Germinal center (tissue), 1 donor: ENCODE data around the gene NUDT3.

ENCODE experiments used
- DNase-seq: peaks from one replicate; pipeline ENCODE4 v3.0.0; 2012; ENCODE audit warnings: mixed read lengths, low spot score

NUDT3 gene

DNA sequence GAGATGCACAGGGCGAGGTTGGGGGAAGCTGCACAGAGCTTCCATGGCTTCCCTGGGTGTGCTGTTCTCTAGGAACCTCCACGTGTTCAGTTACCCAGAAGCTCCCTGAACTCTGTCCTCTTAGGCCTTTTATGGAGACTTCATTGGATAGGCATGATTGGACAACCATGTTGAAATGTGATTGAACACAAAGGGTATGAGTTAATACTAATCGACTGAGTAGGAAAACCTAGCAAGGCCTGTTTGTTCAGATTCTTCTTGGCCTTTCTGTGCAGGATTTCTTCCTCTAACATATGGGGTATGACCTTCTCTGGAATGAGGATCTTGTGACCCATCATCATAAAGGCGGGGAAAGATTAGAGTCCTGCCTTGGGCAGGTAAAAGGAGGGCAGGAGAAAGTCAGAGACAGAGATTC, 73.0 kb downstream of the NUDT3 start:
- DNase-seq, result no peak

DNA sequence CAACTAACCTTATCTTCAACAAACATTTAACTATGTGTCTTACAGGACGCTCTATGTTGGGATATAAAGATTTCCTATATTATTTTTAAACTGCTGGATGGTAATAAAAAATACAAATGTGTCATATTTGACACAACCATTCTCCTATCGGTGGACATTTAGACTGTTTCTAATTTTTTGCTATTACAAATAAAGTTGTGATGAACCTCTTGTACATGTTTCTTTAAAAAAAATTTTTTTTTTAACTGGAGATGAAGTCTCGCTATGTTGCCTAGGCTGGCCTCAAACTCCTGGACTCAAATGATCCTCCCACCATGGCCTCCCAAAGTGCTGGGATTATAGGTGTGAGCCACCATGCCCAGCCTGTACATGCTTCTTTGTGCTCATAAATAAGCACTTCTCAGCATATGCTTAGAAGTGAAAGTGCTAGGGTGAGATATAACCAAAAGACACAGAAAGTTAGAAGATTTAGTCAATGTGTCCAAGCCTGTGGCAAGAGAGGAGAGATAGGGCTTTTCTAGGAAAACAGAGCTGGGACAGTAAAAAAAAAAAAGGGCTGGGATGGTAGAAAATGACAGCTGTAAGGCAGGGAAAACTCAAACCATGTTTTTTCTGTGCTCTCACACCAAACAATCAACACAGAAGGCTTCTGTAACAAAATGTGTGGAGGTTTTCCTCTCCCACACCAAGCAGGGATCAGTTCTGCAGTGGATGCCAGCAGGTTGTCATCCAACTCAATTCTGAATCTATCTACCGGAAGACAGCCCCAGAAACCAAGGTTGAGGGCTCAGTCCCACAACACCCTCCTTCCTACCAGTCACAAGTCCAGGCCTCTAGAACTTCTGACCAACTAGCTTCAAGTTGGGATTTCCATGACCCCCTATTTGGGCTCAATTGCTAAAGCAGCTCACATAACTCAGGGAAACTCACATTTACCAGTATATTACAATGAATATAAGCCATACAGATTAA, 73.7 kb downstream of the NUDT3 start:
- DNase-seq, result no peak

- peak; percentile 55 for DNase-seq
Measured at GRCh38 chr6:34317882-34318498, 74.5 kb downstream of the NUDT3 start.

DNA sequence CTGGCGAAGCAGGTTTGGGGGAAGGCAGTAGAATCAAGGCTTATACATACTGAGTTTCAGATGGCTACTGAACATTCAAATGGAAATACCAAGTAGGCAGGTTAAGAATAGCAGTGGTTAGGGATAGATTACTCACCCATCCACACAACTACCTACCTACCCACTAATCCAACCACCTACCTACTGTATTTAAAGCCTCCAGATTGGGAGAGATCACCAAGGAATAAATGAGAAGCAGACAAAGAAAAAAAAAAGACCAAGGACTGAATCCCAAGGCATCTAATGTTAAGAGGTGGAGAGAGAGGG, 75.3 kb downstream of the NUDT3 start:
- no peak for DNase-seq

DNA sequence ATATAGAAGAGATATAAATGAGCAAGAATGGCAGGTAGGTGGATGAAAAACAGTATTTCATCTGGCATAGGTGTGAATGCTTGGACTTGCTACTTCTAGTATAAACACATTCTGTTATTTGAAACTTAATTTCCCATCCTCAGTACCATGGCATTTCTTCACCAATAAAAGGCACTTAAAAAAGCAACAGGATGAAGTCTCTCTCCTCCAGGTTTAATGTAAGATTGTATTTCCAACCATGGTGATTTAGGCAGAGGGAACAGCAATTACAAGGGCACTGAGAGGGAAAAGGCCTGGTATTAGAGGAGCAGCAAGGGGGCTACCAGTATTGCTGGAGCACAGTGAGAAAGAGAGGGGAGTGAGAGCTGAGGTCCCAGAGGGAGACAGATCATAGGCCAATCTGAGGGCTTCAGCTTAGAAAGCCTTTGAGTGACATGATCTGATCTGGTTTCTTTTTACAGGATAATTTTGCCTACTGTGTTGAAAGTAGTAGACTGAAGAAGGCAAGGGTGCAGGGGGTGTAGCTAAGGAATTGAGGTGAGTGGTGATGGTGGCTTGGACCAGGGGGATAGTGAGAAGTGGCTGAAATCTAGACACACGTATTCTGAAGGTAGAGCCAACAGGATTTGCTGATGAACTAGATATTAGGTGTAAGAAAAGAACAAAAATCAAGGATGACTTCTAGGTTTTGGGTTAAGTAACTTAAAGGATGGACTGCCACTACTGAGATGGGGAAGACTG, 75.9 kb downstream of the NUDT3 start:
- no peak for DNase-seq

- DNase-seq, result peak; percentile 59
Measured at GRCh38 chr6:34315780-34316179, 76.7 kb downstream of the NUDT3 start.

DNA sequence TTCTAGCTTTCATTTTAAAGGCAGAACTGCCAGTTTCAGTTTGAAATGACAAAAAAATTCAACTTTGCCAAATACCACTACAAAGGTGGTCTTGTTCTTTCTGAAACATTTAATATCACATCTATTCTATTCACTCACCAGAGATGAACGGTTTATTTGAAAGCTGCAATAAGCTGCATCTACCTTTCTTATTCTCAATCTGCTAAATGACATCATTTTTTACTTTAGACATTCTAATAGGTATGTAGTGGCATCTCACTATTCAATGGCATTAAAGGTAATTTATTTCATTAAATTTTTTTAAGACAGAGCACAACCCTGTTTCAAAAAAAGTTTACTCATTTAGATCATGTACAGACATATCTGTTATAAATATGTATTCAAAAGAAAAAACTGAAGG, 77.2 kb downstream of the NUDT3 start:
- DNase-seq, result no peak

GRCh38 chr6:34312259-34312658, 80.2 kb downstream of the NUDT3 start:
- no peak for DNase-seq

DNA sequence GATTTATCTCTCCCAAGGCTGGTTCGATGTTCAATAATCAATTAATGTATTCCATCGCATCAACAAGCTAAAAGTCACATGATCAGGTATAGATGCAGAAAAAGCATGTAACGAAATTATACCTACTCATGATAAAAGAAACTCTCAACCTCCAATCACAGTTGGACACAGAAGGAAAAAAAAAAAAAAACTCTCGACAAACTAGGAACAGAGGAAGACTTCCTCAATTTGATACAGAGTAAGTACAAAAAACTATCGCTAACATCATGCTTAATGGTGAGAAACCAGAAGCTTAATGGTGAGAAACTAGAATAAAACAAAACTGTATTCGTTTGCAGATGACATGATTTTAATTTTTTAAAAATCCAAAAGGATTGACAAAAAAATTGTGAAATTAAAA, 81.7 kb downstream of the NUDT3 start:
- no peak for DNase-seq

DNA sequence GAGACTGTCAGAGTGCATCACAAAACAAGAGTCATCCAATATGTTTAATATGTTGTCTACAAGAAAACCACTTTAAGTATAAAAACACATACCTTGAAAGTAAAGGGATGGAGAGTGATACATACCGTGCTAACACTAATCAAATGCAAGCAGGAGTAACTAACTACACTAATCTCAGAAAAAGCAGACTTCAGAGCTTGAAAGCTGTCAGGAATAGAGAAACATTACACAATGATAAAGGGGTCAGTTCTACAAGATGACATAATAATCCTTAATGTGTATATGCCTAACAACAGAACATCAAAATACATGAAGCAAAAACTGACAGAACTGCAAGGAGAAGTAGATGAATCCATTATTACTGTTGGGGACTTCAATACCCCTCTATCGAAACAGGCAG, 84.0 kb downstream of the NUDT3 start:
- no peak for DNase-seq

GRCh38 chr6:34305982-34306708, 86.3 kb downstream of the NUDT3 start:
- DNase-seq, result no peak

DNA sequence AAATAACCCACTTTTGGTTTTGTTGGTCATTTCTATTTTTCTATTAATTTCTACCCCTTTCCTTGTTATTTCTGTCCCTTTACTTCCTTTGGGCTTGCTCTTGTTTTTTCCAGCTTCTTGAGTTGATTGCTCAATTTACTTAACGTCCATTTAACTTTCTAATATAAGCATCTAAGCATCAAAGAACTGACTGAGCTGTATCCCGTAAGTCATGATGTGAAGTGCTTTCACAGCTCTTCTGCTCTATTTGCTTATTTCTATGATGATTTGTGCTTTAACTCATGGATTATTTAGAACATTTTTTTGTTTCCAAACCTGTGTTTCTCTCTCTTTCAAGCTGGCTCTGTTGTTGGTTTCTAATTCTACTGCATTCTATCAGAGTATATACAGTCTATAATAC, 87.0 kb downstream of the NUDT3 start:
- DNase-seq, result no peak

DNA sequence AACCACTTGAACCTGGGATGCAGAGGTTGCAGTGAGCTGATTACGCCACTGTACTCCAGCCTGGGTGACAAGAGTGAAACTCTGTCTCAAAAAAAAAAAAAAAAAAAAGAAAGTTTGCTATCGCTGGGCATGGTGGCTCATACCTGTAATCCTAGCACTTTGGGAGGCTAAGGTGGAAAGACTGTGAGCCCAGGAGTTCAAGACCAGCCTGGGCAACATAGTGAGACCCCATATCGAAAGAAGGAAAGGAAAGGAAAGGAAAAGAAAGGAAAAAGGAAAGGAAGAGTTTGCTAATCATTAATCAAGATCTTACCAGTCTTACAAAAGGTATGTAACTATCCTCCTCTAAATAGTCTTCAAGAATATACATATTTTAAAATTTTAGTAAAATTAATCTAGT, 88.3 kb downstream of the NUDT3 start:
- no peak for DNase-seq

DNA sequence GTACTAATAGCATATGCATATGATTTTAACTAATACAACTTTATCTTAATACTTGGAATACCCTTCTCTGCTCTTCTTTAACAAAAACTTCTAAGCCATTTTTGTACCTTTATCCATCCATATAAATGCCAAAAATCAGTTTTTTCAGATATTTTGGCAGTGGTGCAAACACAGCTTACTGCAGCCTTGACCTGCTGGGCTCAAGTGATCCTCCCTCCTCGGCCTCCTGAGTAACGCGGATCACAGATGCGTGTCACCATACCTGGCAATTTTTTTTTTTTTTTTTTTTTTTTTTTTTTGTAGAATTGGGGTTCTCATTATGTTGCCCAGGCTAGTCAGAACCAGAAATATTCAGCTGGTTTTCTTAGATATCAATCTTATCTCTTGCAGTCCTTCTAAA, 89.5 kb downstream of the NUDT3 start:
- DNase-seq, result no peak

DNA sequence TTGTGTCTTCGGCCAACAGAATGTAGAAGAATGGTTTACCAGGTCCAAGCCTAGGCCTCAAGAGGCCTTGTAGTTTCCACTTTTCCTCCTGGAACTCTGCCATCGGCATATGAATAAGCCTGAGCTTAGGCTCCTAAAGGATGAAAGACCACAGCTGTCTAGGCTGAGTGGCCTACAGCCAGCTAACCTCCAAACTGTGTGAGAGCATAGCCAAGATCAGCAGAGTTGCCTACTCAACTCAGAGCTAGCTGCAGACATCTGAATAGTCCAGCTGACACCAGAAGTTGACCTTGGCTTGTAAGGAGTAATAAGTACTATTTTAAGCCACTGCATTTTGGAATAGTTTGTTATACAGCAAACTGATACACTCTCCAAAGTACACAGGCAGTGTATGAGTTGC, 91.1 kb downstream of the NUDT3 start:
- no peak for DNase-seq

- DNase-seq, result no peak
Measured at GRCh38 chr6:34300332-34300751, 92.1 kb downstream of the NUDT3 start.

GRCh38 chr6:34298941-34299340, 93.5 kb downstream of the NUDT3 start:
- DNase-seq, result no peak

GRCh38 chr6:34295721-34296120, 96.7 kb downstream of the NUDT3 start:
- peak; percentile 72 for DNase-seq

- DNase-seq, result no peak
Measured at GRCh38 chr6:34292954-34293353, 99.5 kb downstream of the NUDT3 start.

DNA sequence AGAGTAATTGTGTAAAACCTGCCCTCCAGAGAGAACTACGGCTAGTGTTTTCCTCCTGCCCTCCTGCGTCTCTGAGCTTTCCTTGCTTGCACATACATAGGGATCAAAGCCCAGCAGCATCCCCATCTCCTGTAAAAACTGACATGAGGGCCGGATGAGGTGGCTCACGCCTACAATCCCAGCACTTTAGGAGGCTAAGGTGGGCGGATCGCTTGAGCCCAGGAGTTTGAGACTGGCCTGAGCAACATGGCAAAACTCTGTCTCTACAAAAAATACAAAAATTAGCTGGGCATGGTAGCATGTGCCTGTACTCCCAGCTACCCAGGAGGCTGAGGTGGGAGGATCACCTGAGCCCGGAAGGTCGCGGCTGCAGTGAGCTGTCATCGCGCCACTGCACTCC, 103.3 kb downstream of the NUDT3 start:
- no peak for DNase-seq

GRCh38 chr6:34288581-34288980, 103.9 kb downstream of the NUDT3 start:
- no peak for DNase-seq

DNA sequence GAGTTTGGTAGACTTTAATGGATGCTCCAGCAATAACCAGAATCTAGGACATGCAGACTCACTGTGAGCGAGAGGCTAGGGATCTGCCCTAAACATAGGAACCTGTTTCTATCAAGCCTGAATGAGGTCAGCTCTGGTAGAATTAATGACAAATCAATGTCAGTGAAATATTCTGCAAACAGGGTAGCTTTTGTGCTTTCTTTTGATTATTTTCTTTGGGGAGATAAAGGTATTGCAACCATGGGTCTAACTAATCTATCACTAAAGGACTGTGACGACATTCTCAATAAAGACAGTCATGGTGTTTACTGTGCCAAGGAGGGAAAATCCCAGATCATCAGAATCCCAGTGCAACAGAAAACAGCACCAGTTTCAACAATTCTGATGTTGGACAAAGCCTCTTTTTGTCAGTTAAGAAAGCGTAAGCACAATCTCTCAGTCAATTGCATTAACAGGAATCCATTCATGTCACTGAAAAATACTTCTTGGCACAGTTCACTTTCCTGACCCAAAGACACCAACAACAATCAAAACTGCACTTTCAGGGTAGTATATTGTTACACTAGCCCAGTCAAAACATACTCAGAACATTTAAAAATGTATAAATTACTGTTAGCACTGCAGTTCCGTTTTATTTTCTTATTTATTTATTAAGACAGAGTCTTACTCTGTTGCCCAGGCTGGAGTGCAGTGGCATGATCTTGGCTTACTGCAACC, 106.9 kb downstream of the NUDT3 start:
- DNase-seq, result no peak
